ENCODE data around the gene CRYM.

DNA sequence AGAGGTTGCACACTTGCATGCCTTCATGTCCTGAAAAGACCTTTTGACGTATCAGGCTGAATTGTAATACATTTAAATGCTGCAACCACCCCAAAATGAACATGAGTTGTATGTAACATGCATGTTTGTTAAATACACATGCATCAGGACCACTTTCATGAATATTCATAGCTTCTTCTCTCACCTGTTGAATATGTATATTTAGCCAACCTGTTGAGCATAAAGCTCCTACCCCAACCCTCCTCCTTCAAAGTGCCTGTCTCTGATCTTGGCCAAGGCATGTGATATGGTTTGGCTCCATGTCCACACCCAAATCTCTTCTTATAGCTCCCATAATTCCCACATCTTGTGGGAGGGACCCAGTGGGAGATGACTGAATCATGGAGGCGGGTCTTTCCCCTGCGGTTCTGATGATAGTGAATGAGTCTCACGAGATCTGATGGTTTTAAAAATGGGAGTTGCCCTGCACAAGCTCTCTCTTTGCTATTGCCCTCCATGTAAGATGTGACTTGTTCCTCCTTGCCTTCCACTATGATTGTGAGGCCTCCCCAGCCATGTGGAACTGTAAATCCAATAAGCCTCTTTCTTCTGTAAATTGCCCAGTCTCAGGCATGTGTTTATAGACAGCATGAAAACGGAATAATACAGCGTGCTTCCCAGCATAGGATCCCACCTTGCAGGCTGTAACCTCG lies 3.8 kb upstream of the CRYM start:
- TF ChIP-seq, protein P1, sequence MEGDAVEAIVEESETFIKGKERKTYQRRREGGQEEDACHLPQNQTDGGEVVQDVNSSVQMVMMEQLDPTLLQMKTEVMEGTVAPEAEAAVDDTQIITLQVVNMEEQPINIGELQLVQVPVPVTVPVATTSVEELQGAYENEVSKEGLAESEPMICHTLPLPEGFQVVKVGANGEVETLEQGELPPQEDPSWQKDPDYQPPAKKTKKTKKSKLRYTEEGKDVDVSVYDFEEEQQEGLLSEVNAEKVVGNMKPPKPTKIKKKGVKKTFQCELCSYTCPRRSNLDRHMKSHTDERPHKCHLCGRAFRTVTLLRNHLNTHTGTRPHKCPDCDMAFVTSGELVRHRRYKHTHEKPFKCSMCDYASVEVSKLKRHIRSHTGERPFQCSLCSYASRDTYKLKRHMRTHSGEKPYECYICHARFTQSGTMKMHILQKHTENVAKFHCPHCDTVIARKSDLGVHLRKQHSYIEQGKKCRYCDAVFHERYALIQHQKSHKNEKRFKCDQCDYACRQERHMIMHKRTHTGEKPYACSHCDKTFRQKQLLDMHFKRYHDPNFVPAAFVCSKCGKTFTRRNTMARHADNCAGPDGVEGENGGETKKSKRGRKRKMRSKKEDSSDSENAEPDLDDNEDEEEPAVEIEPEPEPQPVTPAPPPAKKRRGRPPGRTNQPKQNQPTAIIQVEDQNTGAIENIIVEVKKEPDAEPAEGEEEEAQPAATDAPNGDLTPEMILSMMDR (conservative IDR thresholded peaks at IDR 0.05) = no peak
- no peak for TF ChIP-seq EZH2 (IDR thresholded peaks at IDR 0.05; ENCODE audit: low read depth)

Data from PC-9 (cell line).